H1 (cell line): ENCODE results near the gene KCNG3. TPM values are rescaled to one million over a fixed set of nuclear protein-coding genes. Genes with fewer than 3 reads are reported as not detected.

Experiments used
- CREB1 ChIP-seq: IDR thresholded peaks from 2 replicates; pipeline ENCODE4 v1.6.1; 2012; ENCODE audit warnings: inconsistent platforms
- CTBP2 ChIP-seq: IDR thresholded peaks from 2 replicates; pipeline ENCODE4 v1.7.0; 2011; ENCODE audit warnings: borderline replicate concordance, mild to moderate bottlenecking, moderate library complexity, mixed read lengths, low read length; ENCODE audit not compliant: insufficient read depth, insufficient read length
- EGR1 ChIP-seq: IDR thresholded peaks from 2 replicates; pipeline ENCODE4 v1.6.1; 2011; ENCODE audit warnings: low read depth, low read length, borderline replicate concordance
- GTF2F1 ChIP-seq: IDR thresholded peaks from 2 replicates; pipeline ENCODE4 v1.6.1; 2012; ENCODE audit warnings: low read depth, low read length, improper control_type of control experiment, borderline replicate concordance
- MAFK ChIP-seq: IDR thresholded peaks from 2 replicates; pipeline ENCODE4 v1.6.1; 2012; ENCODE audit warnings: low read depth, mild to moderate bottlenecking, improper control_type of control experiment, low read length
- POLR2AphosphoS5 ChIP-seq: IDR thresholded peaks from 2 replicates; pipeline ENCODE4 v1.6.1; 2011; ENCODE audit warnings: low read depth, low read length
- POU5F1 ChIP-seq: IDR thresholded peaks from 2 replicates; pipeline ENCODE4 v1.6.1; 2011; ENCODE audit warnings: low read depth, mild to moderate bottlenecking, low read length, moderate library complexity
- SIRT6 ChIP-seq: IDR thresholded peaks from one replicate; pipeline ENCODE4 v1.7.1; 2012; ENCODE audit warnings: low read length, inconsistent platforms
- SP4 ChIP-seq: IDR thresholded peaks from 2 replicates; pipeline ENCODE4 v1.6.1; 2012; ENCODE audit warnings: low read length, inconsistent platforms
- TEAD4 ChIP-seq: IDR thresholded peaks from 2 replicates; pipeline ENCODE4 v1.6.1; 2012; ENCODE audit warnings: low read depth, low read length, inconsistent platforms, mixed read lengths
- polyA plus RNA-seq, 7 experiments: library from polyadenylated mRNA; depleted of rRNA in 3 of 7; stranded (reverse) in 5 of 7; unstranded in 2 of 7; fragments of >200 nt in 5 of 7; fragments of 200-250 nt in 2 of 7; gene quantifications; 1 replicate in 5 of 7; 2 replicates in 1 of 7; 4 replicates in 1 of 7; pipeline versions ENCODE4 v1.2.1 to v1.2.3, GENCODE V29; 2011 to 2013; ENCODE audit warnings: missing spikeins in 2 of 7, mixed read lengths in 2 of 7
- total RNA-seq: library from RNA; stranded (reverse); fragmentation: NEBNext Ultra II Directional; extraction: Animal tissue kit (Norgen Biotek cat#: 25700); gene quantifications from 2 replicates; pipeline ENCODE4 v1.2.1, GENCODE V29; 2021
- TF ChIP-seq, protein P1 (sequence below): fragments of 300-600 bp; sonication (generic); IDR thresholded peaks from 2 replicates; pipeline ENCODE4 v1.7.1; 2012; ENCODE audit warnings: low read length, moderate library complexity, mild to moderate bottlenecking, inconsistent platforms; ENCODE audit not compliant: insufficient replicate concordance

The KCNG3 gene
- total and polyA plus RNA-seq, 2 of the 8 experiments (the other 6 are each of a cell fraction or from before 2014, with no cell fraction given): 8.1 to 21.3 TPM

DNA sequence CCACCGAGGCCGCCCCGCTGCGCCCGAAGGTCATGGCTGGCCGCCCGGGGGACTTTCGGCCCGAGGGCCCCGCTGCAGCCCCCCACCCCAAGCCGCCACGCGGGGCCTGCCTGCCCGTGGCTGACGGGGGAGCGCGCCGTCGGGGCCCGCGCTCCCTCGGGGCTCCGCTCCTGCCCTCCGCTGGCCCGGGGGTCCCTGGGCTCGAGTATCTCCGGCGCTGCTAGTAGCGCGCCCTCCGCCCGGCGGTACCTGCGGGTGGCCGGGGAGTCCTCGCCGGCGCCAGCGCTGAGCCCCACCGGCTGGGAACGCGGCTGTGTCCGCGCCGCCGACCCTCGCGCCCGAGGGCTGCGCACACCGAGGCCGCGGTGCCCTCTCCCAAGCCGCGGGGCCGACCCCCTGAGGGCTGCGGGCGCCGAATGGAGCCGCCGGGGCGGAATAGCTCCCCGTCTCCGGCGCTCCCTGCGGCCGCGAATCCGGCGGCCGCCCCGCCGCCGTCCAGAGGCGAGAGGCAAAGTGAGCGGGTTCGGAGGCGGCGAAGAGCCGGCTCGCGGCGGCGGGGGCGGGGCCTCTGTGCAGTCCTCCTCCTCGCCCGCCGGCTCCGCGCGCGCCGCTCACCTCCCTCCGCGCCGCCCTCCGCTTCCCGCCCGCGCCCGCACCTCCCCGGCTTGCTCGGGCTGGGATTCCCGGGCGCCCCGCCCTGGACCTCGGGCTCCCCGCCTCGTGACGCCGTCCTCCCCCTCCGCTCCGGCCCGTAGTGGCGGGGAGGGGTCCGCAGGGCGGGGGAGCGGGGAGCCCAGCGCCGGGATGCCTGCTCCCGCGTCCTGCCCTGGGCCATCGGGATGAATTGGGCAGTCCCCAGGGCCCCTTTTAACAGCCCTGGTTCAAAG lies at the start of gene KCNG3 (continued):
- TF ChIP-seq CREB1 (no peak), TEAD4 (no peak), EGR1 (no peak), SIRT6 (no peak), POLR2AphosphoS5 (no peak), GTF2F1 (no peak), SP4 (no peak), CTBP2 (no peak), POU5F1 (no peak), MAFK (no peak)
- TF ChIP-seq, protein P1, sequence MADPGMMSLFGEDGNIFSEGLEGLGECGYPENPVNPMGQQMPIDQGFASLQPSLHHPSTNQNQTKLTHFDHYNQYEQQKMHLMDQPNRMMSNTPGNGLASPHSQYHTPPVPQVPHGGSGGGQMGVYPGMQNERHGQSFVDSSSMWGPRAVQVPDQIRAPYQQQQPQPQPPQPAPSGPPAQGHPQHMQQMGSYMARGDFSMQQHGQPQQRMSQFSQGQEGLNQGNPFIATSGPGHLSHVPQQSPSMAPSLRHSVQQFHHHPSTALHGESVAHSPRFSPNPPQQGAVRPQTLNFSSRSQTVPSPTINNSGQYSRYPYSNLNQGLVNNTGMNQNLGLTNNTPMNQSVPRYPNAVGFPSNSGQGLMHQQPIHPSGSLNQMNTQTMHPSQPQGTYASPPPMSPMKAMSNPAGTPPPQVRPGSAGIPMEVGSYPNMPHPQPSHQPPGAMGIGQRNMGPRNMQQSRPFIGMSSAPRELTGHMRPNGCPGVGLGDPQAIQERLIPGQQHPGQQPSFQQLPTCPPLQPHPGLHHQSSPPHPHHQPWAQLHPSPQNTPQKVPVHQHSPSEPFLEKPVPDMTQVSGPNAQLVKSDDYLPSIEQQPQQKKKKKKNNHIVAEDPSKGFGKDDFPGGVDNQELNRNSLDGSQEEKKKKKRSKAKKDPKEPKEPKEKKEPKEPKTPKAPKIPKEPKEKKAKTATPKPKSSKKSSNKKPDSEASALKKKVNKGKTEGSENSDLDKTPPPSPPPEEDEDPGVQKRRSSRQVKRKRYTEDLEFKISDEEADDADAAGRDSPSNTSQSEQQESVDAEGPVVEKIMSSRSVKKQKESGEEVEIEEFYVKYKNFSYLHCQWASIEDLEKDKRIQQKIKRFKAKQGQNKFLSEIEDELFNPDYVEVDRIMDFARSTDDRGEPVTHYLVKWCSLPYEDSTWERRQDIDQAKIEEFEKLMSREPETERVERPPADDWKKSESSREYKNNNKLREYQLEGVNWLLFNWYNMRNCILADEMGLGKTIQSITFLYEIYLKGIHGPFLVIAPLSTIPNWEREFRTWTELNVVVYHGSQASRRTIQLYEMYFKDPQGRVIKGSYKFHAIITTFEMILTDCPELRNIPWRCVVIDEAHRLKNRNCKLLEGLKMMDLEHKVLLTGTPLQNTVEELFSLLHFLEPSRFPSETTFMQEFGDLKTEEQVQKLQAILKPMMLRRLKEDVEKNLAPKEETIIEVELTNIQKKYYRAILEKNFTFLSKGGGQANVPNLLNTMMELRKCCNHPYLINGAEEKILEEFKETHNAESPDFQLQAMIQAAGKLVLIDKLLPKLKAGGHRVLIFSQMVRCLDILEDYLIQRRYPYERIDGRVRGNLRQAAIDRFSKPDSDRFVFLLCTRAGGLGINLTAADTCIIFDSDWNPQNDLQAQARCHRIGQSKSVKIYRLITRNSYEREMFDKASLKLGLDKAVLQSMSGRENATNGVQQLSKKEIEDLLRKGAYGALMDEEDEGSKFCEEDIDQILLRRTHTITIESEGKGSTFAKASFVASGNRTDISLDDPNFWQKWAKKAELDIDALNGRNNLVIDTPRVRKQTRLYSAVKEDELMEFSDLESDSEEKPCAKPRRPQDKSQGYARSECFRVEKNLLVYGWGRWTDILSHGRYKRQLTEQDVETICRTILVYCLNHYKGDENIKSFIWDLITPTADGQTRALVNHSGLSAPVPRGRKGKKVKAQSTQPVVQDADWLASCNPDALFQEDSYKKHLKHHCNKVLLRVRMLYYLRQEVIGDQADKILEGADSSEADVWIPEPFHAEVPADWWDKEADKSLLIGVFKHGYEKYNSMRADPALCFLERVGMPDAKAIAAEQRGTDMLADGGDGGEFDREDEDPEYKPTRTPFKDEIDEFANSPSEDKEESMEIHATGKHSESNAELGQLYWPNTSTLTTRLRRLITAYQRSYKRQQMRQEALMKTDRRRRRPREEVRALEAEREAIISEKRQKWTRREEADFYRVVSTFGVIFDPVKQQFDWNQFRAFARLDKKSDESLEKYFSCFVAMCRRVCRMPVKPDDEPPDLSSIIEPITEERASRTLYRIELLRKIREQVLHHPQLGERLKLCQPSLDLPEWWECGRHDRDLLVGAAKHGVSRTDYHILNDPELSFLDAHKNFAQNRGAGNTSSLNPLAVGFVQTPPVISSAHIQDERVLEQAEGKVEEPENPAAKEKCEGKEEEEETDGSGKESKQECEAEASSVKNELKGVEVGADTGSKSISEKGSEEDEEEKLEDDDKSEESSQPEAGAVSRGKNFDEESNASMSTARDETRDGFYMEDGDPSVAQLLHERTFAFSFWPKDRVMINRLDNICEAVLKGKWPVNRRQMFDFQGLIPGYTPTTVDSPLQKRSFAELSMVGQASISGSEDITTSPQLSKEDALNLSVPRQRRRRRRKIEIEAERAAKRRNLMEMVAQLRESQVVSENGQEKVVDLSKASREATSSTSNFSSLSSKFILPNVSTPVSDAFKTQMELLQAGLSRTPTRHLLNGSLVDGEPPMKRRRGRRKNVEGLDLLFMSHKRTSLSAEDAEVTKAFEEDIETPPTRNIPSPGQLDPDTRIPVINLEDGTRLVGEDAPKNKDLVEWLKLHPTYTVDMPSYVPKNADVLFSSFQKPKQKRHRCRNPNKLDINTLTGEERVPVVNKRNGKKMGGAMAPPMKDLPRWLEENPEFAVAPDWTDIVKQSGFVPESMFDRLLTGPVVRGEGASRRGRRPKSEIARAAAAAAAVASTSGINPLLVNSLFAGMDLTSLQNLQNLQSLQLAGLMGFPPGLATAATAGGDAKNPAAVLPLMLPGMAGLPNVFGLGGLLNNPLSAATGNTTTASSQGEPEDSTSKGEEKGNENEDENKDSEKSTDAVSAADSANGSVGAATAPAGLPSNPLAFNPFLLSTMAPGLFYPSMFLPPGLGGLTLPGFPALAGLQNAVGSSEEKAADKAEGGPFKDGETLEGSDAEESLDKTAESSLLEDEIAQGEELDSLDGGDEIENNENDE: no peak
